SK-N-MC (cell line): ENCODE data around the gene RYR2.

Experiments used
- EZH2 ChIP-seq: fragments of 200-600 bp; sonication (generic); IDR thresholded peaks from one replicate; pipeline ENCODE4 v1.6.1; 2017; ENCODE audit warnings: antibody characterized with exemption
- FOXP2 ChIP-seq: optimal IDR thresholded peaks from 2 replicates; pipeline ENCODE3; 2011; ENCODE audit warnings: mild to moderate bottlenecking, moderate library complexity; ENCODE audit not compliant: insufficient read depth; ENCODE audit errors: extremely low read length, control extremely low read depth
- POLR2AphosphoS5 ChIP-seq: IDR thresholded peaks from 2 replicates; pipeline ENCODE4 v1.6.1; 2012; ENCODE audit warnings: mild to moderate bottlenecking, low read depth, low read length, borderline replicate concordance

DNA sequence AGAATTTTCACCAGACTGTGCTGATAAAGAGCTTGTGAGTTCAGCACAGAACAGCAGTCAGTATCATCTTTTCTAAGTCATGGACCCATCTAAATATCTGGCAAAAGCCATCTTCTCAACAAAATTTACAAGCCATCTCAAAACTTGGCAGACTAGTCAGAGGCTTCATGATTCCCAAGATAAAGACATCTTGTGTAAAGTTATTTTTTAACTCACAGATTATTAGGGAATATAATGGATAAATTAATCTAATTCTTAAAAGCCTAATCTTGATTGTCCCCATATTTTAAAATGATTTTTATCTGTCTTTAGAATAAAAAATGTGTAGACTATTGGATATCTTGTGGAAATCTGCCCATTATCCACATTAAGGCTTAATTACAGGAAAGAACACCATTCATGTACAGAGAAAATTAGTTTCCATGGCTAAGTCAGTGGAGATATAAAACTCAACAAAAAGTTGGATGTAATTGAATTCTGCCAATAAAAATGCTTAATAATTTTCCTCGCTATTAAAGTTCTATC, 688.9 kb downstream of the RYR2 start:
- TF ChIP-seq EZH2 (no peak), FOXP2 (no peak), POLR2AphosphoS5 (no peak)
